ENCODE data around the gene SEBOX.
"Not testable (repeated sequence)": the region's sequence is repeated elsewhere in the genome, so short reads cannot be mapped to it uniquely, and the experiment has no call there.

Gene SEBOX

DNA sequence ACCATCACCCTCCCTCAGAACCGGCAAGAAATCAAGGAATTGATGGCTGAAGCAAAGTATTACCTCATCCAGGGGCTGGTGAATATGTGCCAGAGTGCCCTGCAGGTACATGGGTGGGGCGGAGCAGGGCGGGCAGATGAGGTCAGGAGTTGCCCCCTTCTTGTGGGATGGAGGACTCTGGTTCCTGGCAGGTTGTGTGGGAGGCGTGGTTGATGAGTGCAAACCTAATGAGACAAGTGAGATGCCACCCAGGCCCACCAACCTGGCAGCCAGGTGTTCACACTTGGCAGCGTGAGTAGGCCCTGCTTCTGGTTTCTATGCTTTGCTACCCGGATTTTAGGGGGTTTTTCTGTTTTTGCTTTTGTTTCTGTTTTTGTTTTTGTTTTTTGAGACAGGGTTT is 24.6 kb downstream of the SEBOX start:
- DNase-seq (ENCODE audit: low spot score): no peak

DNA sequence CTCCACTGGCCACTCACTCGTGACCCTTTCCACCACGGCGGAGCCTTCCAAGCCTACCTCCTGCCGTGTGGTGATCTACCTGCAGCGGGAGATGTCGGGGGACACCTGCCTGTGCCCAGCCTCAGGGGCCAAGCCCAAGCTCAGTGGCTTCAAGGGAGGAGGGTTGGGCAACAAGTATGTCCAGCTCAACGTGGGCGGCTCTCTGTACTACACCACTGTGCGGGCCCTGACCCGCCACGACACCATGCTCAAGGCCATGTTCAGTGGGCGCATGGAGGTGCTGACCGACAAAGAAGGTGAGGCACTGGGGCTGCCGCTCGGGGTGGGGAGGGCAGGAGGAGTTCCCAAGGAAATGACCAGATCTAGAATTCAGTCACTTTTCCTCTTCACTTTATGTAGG is 25.6 kb downstream of the SEBOX start:
- no peak for DNase-seq (ENCODE audit: low spot score)

DNA sequence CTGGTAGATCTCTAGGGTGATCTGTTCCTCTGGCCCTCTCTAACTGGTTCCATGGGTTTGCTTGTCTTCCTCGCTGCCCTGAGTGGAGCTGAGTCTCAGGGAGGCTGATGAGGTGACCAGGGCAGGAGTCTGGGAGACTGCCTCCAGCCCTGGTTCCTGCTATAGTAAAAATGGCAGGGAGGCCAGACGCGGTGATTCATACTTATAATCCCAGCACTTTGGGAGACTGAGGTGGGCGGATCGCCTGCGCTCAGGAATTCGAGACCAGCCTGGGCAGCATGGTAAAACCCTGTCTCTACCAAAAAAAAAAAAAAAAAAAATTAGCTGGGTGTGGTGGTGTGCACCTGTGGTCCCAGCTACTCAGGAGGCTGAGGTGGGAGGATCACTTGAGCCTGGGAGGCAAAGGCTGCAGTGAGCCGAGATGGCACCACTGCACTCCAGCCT is 26.2 kb downstream of the SEBOX start:
- not testable (repeated sequence) for DNase-seq (ENCODE audit: low spot score)

DNA sequence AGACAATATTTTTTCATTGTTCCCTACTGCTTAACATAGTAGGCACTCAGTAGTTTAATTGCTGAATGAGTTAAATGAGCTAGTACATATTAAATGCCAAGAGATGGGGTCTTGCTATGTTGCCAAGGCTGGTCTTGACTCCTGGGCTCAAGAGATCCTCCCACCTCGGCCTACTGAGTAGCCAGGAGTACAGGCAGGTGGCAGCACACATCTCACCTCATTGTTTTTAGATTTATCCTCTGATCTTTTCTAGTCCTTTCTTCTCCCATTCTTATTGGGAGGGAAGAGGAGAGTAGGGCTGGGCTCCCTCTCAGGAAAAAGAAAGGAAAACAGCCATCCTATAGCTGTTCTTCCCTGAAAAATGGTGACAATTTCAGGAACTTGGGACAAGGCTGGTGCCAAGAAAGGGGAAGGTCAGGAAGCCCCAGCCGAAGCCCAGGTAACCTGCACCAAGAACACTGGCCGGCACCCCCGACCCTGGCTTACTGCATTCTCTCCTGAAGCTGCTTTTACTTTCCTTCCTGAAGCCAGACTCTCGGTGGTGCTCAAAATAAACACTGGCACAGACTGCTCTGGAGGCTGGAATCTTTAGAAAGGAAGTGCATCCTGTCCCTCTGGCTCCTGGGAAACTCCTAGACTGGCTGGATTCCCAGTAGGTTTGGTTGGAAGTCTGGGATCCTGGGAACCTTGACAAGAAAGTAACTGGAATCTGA is 26.8 kb downstream of the SEBOX start:
- no peak for DNase-seq (ENCODE audit: low spot score)

DNA sequence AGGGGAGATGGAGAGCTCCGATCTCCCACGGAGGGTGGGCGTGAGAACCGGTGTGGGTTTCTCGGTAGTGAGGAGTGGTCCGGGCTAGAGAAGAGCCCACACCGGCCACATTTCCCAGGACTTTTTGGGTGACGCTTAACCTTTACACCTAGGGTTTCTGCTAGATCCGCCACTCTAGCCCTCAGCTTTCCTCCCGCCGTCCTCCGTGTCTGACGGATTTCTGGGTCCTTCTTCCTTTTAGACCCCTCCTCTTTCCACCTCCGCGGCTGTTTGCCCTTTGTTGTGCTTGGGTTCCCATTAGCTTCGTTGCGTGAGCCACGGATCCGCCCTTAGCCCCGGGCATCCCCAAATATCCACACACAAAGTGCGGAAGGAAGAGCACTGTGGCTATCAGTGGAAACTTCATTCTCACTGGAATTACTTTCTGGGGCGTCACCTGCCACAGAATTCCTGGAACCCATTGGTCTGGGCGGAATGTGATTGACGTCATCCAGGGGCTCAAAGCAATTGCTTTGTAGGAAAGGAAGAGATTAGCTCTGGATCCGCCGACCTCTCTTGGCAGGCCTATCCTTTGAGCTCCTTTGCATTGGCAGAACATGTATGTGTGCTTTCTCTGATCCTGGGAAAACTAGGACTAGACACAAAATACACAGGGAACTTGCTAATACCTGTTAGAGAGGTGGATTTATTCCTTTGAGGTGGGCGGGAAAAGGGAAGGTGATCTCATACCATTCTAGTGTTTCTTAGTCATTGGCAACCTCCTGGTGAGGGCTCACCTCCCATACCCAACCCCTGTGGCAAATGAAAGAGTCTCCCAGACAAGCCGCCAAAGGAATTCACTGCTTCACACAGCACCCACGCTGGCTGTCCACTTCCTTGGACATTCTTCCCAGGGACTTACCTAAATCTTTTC is 28.8 kb downstream of the SEBOX start:
- peak; percentile 43 for DNase-seq (ENCODE audit: low spot score)

DNA sequence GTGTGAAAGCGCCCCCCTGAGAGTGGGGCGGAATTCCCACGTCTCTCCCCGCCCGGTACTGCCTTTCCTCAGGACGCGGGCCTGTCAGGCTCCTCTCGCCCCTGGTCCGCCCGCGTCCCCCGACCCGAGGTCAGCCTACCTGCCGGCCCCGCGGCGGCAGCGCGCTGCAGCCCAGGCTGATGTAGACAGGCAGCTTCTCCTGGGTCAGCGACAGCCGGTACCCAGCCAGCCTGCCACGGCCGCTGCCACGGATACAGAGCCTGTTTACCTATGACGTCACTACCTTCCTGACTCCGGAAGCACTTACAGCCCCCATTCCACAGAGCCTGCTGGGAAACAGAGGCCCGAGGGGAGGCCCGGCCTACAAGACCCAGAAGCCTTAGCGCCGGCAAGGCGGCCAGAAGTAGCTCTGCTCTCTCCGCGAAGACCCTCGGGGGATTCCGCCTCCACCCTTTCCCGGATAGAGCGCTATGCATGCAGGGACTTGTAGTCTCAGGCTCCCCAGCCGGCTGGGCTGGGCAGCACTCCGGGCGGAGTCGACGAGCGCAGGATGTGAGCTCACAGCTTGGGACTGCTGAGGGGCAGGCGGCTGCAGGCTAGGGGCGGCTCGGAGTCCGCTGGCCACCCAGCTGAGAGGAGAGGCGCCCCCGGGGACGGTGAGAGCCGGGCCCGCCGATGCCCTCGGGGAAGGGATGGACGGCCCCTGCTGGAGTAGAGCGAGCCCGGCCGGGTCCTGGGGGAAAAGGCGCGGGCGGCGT is 29.6 kb downstream of the SEBOX start, which contains the start of the genes IFT20 and TNFAIP1:
IFT20 (minus strand) TSS at position 272 of the 758 bp plus-strand sequence. CDS start 3,487 bp downstream, outside the sequence.
TNFAIP1 (plus strand) TSS at position 561 of the 758 bp plus-strand sequence. CDS start 3,761 bp downstream, outside the sequence.
- DNase-seq (ENCODE audit: low spot score): peak; percentile 100

DNA sequence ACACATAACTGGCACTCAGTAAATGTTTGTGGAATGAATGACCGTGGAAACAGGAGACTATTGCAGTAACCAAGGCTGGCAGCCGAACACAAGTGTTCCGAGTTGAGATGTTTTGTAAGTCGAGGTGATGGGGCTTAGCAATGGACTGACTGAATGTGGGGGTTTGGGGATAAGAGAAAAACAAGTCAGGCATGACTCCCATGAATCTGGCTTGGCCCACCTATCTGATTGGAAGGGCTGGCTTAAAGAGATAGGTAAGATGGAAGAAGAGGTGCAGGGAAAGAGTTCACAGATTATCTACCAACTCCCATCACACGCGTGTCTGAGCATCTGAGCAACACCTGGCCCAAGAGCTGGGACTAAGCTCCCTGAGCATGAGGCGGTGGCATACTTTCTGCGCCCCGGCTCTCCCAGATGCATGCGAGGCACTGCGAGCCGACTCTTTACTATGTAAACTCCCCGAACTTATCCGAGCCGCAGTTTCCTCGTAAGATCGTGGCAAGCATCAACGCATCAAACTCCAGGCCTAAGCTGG is 30.3 kb downstream of the SEBOX start:
- no peak for DNase-seq (ENCODE audit: low spot score)

DNA sequence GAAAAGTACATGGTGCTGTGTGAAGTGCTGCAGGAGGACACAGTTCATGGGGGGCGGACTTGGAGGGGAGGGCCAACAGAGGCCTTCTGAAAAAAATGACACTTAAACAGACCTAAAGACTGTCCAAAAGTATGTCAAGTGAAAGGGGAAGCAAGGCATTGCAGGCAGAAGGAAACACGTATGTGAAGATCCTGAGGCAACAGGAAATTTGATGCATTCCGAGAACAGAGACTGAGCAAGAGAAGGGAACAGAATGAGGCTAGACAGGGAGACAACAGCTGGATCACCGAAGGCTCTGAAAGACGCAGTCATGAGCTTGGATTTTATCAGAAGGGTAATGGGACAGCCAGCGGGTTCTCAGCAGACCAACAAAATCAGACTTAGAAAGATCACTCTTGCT is 30.8 kb downstream of the SEBOX start:
- DNase-seq (ENCODE audit: low spot score): peak; percentile 42

DNA sequence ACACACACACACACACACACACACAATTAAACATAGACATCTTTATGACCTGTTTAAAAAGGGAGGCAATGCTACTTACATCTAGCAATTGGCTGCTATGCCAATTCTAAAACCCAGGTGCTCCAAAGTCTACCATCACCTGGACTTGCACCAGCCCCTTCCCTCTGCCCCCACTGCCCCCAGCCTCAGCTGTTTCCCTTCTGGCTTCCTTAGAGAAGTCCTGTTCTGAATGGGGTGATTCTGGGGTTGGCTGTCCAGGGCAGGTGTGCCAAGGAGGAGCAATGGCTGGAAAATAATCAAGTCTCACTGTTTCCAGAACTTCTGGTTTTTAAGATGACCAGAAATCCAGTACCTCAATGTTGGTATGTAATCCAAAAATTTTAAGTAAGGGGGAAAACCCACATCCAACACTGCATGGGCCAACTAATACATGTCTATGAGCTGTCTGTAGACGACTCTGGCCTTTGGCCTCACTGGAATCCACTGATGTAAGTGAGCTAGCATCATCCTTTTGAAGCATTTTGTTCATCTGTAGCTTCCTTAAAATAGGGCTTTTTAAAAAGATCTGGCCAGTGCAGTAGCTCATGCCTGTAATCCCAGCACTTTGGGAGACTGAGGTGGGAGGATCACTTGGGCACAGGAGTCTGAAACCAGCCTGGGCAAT is 31.8 kb downstream of the SEBOX start:
- DNase-seq (ENCODE audit: low spot score): no peak

DNA sequence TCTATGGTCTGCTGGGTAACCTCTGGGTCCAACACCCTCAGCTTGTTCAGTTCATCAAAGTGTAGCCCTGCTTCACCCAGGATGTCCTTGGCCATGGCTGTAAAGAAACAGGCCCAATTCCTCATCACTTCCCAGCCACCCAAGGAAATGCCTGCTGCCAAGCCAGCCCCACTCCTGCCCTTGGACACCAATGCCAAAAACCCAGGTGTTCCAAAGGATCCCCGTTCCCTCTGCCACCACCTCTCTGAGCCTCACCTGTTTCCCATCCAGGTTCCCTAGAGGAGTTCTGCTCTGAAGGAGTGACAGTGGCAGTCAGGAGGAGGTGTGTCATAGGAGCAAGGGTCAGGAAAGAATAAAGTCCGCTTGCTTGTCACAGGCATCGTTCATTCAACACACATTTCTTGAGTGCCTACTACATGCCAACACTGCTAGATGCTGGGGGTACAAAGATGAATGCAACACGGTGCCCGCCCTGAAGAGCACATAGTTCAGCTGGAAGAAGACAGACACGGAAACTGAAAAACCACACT is 33.0 kb downstream of the SEBOX start:
- DNase-seq (ENCODE audit: low spot score): no peak

DNA sequence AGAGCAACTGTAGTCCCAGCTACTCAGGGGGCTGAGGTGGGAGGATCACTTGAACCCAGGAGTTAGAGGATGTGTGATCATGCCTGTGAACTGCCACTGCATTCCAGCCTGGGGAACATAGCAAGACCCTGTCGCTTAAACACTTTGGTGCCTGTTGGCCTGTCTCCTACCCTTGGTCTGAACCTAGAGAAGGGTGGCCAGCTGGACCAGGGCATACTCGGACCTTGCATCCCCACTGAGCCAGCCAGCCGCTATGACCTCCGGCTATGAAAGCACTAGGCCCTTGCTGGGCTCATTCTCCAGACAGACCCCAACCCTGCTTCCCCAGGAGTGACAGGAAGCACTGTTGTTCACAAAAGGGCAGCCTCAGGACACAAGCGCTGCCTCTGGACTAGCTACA is 34.3 kb downstream of the SEBOX start:
- no peak for DNase-seq (ENCODE audit: low spot score)

DNA sequence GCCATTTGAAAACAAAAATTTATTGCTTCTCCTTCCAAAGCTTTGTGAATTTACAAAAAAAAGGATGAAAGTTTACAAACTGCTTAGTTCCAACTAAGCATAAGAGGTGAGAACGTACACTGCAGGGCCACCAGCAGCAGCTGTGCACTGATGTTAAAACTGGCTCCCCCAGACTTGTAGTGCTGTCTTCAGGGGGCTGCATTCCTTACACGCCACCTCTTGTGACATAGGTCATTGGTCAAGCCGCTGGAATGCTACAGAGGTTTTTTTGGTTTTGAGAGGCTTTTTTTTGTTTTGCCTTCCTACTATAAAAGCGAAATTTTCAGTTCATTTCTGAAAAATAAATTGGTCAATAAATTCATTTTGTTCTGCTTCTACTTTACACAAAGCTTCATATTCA is 36.7 kb downstream of the SEBOX start:
- DNase-seq (ENCODE audit: low spot score): no peak

DNA sequence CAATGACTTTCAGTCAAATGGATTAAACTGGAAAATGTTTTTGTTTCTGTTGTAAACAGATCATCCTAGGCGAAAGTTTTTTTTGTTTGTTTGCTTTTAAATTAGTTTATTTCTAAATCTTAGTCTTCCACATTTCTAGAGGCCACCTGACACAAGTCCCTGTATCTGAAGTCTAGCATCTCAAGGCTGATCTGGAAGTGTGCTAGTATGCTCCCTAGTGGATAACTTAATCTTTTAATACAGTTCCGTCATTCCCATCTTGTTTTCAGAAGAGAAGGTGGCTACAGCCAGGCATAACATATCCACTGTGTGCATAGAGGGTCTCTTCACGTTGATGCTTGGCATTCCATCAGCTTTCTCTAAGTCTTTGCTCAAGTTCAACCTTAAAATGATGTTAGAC is 37.3 kb downstream of the SEBOX start:
- DNase-seq (ENCODE audit: low spot score): no peak

DNA sequence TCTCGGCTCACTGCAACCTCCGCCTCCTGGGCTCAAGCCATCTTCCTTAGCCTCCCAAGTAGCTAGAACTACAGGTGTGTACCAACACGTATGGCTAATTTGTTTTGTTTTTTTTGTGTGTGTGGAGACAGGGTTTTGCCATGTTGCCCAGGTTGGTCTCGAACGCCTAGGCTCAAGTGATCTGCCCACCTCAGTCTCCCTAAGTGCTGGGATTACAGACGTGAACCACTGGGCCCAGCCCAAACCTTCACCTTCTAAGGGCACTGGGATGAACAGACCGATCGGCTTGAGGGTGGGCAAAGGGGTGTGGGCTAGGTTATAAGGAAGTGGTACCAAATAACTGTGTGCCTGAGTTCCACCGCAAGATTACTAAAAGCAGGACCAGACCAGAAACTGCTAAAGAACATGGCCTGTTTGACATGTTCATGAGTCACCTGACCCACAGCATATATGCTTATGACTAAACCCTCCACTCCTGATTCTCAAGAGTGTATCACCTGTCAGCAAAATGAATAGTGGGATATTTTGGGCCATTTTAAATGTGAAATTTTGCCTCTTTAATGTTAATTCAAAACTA is 37.9 kb downstream of the SEBOX start:
- DNase-seq (ENCODE audit: low spot score): no peak

DNA sequence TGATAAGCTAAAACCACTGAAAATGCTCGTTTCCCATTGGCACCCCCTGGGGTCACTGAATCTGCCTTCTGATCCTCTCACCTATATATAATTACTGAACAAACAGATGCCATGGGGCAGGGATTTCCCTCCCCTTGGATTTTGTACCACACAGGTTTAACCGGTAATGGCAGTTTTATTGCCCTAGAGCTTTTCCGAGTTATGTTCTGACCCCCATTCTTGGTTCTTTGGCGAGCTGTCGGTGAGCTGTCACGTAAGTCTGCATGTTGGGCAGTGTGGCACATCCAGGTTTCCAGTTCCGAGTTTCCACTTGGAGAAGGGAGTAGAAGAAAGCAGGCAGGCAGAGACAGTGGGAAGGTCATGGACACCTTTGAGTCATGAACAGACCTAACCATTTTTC is 38.9 kb downstream of the SEBOX start:
- no peak for DNase-seq (ENCODE audit: low spot score)

DNA sequence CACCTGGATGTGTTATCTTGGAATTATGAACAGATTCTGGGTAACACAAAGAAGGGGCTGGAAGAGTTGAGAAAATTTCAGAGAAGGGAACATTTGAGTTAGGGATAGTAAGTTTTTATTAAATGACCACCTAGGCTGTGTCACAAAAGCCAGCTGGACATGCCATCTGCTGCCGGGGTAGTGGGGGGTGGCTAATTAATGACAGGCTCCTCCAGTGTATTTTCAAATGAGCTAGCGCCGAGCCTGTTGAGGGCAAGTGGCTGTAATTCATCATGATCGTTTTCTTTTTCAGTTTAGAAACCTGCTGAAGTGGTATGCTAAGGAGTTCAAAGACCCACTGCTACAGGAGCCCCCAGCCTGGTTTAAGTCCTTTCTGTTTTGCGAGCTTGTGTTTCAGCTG is 39.8 kb downstream of the SEBOX start:
- no peak for DNase-seq (ENCODE audit: low spot score)

DNA sequence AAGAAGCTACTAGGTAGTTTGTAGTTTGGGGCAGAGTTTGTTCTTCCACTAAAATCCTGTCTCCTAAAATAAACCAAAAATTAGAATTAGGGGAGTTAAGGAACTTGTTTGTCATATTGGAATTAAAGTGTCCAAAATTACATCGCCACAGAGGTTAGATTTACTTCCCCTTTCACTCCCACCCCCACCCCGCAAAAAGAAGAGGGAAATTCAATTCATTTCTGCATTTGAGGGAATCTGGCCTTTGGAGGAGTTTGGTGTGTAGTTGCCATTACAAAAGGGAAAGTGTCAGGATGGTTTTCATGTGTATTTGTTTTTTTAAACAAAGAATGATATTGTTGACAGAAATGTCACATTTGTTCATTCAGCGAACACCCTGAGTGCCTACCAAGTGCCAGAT is 40.2 kb downstream of the SEBOX start:
- no peak for DNase-seq (ENCODE audit: low spot score)

DNA sequence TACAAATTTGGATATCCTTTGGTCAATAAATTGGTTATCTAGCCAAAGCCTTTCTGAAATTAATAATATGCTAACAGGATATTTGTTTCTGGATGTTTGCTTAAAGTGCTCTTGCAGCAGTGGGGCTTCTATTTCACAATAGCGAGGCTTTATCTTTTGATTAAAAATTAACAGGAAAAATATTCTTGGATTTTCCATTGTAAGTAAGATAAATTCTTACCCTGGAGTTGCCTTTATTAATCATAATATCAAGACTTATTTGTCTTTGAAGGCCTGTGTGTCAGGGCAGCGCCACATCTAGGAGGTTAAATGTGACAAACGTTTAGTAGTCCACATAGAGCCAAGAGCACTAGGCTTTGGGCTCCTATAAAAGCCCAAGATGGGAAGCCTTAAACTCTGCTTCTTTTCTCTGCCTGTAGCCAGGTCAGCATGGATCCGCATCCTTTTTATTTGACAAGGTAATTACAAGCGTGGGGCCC is 40.7 kb downstream of the SEBOX start:
- DNase-seq (ENCODE audit: low spot score): no peak

DNA sequence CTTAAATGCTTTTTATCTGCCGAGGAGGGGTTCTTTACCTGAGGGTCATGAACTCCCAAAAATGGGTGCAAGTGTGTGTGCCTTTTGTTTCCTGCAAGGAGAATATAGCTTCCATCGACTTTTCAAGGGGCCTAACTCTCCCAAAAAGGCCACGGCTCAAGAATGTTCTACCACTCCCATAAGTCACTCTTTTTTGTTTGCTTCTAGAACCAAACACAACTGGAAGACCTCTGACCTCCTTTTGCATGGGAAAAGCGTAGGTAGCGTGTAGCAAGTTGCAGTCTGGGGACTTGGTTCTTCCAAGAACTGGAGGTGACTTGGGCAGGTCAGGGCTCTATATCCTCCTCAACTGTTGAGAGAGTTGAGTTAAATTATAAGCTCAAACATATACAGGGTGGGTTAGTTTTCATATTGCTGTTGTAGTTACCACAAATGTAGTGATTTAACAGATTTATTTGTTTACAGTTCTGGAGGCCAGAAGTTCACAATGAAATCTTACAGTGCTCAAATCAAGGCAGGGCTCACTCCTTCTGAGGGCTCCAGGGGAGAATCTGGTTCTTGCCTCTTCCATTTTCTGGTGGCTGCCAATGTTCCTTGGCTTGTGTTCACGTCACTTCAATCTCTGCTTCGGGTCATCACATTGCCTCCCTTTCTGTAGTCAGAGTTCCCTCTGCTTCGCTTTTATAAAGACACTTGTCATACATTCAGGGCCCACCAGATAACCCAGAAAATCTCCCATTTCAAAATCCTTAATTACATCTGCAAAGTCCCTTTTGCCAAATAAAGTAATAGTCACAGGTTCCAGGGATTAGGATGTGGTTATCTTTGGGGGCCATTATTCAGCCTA is 44.6 kb downstream of the SEBOX start:
- DNase-seq (ENCODE audit: low spot score): no peak

DNA sequence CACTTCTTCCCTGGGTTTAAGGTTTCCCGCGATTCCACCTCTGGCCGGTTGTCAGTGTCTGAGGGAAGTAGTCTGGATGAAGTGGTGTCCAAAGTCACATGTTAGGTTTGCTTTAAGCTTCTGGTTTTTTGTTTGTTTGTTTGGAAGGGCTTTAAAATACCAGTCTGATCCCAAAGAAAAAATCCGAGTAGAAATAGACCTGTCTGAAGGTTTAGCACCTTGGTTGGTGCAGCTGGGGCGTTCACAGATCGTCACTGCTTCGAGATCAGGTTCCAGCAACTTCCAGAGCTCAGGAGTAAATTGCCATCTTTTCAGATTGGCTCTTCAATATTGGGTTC is 45.4 kb downstream of the SEBOX start:
- DNase-seq (ENCODE audit: low spot score): no peak
